Measurements from ENCODE around the gene SYNGR1.
"Not testable (repeated sequence)": the region's sequence is repeated elsewhere in the genome, so short reads cannot be mapped to it uniquely, and the experiment has no call there.

SYNGR1 gene

GRCh38 chr22:39351689-39352214 lies 2.0 kb downstream of the SYNGR1 start:
- peak; percentile 78 for DNase-seq (ENCODE audit: low read depth, low spot score)

GRCh38 chr22:39352306-39352891 lies 2.6 kb downstream of the SYNGR1 start:
- DNase-seq (ENCODE audit: low read depth, low spot score), result peak; percentile 15

GRCh38 chr22:39353346-39353745 lies 3.6 kb downstream of the SYNGR1 start:
- DNase-seq (ENCODE audit: low read depth, low spot score), result peak; percentile 16

- DNase-seq (ENCODE audit: low read depth, low spot score), result no peak
Measured at GRCh38 chr22:39355080-39355479, 5.3 kb downstream of the SYNGR1 start.

- DNase-seq (ENCODE audit: low read depth, low spot score), result not testable (repeated sequence)
Measured at GRCh38 chr22:39355805-39356204, 6.0 kb downstream of the SYNGR1 start.

- no peak for DNase-seq (ENCODE audit: low read depth, low spot score)
Measured at GRCh38 chr22:39356464-39356863, 6.7 kb downstream of the SYNGR1 start.

GRCh38 chr22:39357110-39358108 lies 7.6 kb downstream of the SYNGR1 start:
- DNase-seq (ENCODE audit: low read depth, low spot score), result peak; percentile 47

- DNase-seq (ENCODE audit: low read depth, low spot score), result peak; percentile 21
Measured at GRCh38 chr22:39358197-39358596, 8.4 kb downstream of the SYNGR1 start.

GRCh38 chr22:39359659-39360195 lies 9.9 kb downstream of the SYNGR1 start:
- DNase-seq (ENCODE audit: low read depth, low spot score), result no peak

- no peak for DNase-seq (ENCODE audit: low read depth, low spot score)
Measured at GRCh38 chr22:39360242-39360641, 10.5 kb downstream of the SYNGR1 start.

GRCh38 chr22:39360674-39361413 lies 11.1 kb downstream of the SYNGR1 start:
- peak; percentile 91 for DNase-seq (ENCODE audit: low read depth, low spot score)

GRCh38 chr22:39361496-39361895 lies 11.7 kb downstream of the SYNGR1 start:
- DNase-seq (ENCODE audit: low read depth, low spot score), result no peak

- DNase-seq (ENCODE audit: low read depth, low spot score), result peak; percentile 65
Measured at GRCh38 chr22:39362271-39362670, 12.5 kb downstream of the SYNGR1 start.

- DNase-seq (ENCODE audit: low read depth, low spot score), result peak; percentile 63
Measured at GRCh38 chr22:39362932-39363331, 13.1 kb downstream of the SYNGR1 start.

- DNase-seq (ENCODE audit: low read depth, low spot score), result peak; percentile 15
Measured at GRCh38 chr22:39363751-39364515, 14.1 kb downstream of the SYNGR1 start.

GRCh38 chr22:39364714-39365491 lies 15.1 kb downstream of the SYNGR1 start:
- DNase-seq (ENCODE audit: low read depth, low spot score), result no peak

- DNase-seq (ENCODE audit: low read depth, low spot score), result no peak
Measured at GRCh38 chr22:39365492-39365780, 15.6 kb downstream of the SYNGR1 start.

- no peak for DNase-seq (ENCODE audit: low read depth, low spot score)
Measured at GRCh38 chr22:39367035-39367434, 17.2 kb downstream of the SYNGR1 start.

- DNase-seq (ENCODE audit: low read depth, low spot score), result no peak
Measured at GRCh38 chr22:39368461-39368911, 18.7 kb downstream of the SYNGR1 start.

- no peak for DNase-seq (ENCODE audit: low read depth, low spot score)
Measured at GRCh38 chr22:39369186-39369585, 19.4 kb downstream of the SYNGR1 start.
